Fibroblast of skin of right quadriceps (primary cell): ENCODE results near the gene RGS6.

Experiments used
- DNase-seq: peaks from one replicate; pipeline ENCODE4 v3.0.0-alpha.2; 2013

RGS6 gene

GRCh38 chr14:72089625-72090024 lies 157.4 kb downstream of the RGS6 start:
- DNase-seq = no peak

DNA sequence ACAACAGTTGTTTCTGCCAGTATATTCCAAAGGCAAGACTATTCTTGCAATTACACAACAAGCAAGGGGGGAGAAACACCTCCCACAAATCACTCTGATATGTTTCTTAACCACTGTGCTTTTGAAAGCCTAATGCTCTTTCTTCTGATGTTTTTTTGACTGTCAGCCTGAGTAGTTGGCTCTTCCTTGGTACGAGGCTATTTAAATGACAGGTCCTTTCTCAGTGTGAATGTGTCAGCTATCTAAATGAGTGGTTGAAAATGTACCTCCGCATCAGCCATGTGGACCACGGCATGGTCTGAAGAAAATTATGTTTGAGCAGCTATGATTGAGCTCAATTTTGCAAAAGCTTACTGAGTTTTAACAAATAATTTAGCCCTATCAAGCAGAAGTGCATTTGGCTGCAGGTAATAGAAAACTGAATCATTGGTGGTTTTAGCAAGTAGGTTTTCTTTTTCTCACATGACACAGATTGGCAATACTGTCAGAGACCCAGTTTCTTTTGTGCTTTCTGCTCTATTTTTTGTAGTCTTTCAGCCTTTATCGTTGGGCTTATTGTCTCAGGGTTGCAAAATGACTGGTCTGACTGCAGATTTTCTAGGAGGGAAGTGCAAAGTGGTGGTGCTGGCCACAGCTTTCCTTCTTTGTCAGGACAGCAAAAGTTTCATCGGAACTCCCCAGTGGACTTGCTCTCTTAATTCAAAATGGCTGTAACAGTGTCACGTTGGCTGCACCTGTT lies 162.8 kb downstream of the RGS6 start:
- DNase-seq = no peak

DNA sequence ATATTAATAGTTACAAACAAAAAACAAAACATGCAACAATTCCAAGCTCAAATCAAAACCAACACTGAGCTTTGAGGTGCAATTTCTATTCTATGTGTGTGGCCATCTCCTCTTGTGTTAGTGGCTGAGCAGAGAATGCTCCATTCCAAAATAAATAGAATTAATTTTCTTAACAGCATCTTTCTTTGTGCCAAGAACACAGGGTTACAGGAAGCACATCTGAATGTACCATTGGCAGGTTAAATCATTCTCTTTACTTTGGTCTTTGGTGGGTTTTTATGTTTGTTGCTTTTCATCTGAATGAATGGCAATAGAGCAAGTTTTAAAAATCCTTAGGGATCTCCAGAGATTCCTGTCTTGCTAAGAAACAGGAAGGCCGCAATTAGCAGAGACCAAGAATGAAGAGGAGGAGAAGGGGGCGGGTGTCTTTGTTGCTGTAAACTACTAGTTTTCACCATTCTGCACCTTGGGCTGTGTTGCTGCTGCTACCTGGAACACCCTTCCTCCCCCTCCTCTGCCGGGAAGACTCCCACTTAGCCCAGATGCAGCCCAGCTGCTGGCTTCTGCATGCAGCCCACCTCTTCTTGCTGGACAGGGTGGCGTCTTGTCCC lies 165.0 kb downstream of the RGS6 start:
- no peak for DNase-seq

GRCh38 chr14:72098210-72098609 lies 166.0 kb downstream of the RGS6 start:
- no peak for DNase-seq

- DNase-seq = no peak
Measured at GRCh38 chr14:72099566-72099965, 167.3 kb downstream of the RGS6 start.

- no peak for DNase-seq
Measured at GRCh38 chr14:72104011-72104613, 171.9 kb downstream of the RGS6 start.

DNA sequence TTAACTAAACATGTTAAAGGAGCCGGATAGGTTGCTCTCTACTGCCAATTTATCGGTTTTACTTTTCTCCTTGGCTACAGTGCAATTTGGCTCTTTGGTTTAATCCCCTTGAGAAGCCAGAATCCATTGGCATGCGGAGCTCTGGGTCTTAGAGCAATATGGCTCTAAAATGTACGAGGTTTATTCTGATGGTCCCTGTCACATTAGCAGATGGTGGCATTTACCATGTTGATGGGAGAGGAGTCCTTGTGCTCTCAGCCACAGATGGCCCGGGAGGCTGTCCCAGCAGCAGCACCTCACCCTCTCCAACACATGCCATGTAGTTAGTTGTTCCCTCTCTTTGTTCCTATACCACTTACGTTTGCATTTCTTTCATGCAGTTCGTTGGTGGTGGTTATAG lies 179.7 kb downstream of the RGS6 start:
- no peak for DNase-seq

GRCh38 chr14:72118841-72119240 lies 186.6 kb downstream of the RGS6 start:
- no peak for DNase-seq

- DNase-seq = no peak
Measured at GRCh38 chr14:72120315-72120714, 188.1 kb downstream of the RGS6 start.

- DNase-seq = no peak
Measured at GRCh38 chr14:72123755-72124154, 191.5 kb downstream of the RGS6 start.

GRCh38 chr14:72124171-72124570 lies 191.9 kb downstream of the RGS6 start:
- DNase-seq = no peak

DNA sequence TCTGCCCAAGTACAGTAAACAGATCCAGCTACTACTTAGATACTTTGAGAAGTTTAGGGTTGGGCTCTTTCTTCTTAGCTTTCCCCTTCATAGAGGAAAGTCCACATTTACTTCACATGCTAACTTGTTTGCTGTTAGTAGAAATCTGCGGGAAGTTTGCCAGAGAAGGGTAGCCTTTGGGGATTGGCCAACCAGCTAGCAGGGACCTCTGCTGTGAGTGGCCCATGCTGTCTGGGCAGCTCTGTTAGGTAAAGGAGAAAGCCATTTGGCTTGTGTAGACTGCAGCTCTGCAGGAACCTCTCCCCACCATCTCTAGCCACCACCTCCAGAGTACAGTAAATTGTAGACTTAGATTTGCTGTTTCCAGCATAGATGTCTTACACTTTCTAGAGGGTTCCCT lies 193.9 kb downstream of the RGS6 start:
- no peak for DNase-seq

DNA sequence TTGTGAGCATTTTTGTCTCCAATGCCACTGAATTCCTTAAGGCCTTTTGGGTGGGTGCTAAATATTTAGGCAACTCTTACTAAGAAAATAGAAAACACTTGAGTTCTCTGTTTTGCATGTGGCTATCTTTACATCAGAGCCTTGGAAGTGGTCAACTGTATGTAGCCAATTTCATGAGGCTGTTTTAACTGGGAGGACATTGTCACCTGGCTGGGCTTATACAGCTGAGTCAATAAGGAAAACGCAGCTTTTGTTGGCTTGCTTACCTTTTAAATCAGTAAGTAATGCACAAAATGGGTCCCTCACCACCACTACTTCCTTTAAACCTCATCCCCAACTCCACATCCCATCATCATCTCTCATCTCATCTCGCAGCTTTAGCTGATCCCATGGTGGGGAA lies 194.3 kb downstream of the RGS6 start:
- DNase-seq = no peak

DNA sequence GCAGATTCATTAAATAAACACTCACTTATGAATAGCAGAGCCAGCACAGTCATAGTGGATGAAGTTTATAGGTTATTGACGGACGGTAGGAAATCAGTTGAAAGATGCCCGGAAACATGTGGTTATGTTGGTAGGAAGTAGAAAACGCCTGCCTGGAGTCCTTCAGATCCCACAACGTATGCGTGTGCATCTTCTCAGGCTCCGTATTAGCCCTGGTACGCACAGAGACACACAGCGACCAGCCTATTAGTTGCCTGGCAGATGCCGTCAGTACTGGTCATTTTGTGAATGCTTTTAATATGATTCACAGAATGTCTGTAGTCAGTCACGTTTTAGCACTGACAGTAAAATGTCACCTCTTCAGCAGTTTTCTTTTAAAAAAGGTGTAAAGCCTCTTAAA lies 196.4 kb downstream of the RGS6 start:
- DNase-seq = no peak

GRCh38 chr14:72129291-72129690 lies 197.1 kb downstream of the RGS6 start:
- no peak for DNase-seq

DNA sequence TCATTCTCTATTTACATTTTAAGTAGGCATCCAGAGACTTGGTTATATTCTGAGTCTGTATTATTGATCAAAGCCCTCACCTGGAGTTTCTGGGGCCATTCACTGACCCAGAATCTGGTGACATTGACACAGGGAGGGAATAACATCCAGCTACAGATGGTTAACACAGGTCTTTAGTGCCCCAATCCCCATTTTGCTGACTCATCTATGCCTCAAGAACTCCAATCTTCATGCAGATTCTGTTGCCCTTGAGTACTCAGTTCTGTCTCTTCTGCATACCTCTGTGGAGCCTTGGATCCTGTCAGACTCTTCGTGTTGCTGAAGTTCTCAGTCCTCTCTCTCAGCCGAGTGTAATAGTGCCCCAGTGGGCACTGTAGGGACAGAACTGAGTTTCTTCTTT lies 208.9 kb downstream of the RGS6 start:
- DNase-seq = no peak

- no peak for DNase-seq
Measured at GRCh38 chr14:72142328-72142727, 210.1 kb downstream of the RGS6 start.

DNA sequence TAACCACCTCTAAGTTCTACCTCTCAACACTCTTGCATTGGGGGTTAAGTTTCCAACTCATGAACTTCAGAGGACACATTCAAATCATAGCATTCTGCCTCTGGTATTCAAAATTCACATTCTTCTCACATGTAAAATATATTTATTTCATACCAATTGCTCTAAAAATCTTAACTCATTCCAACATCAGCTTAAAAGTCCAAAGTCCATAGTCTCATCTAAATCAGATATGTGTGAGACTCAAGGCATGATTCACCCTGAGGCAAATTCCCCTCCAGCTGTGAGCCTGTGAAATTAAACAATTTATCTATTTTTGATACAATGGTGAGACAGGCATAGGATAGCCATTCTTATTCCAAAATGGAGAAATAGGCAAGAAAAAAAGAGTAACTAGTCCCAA lies 214.0 kb downstream of the RGS6 start:
- no peak for DNase-seq

GRCh38 chr14:72154645-72155378 lies 222.6 kb downstream of the RGS6 start:
- no peak for DNase-seq

GRCh38 chr14:72155379-72155993 lies 223.3 kb downstream of the RGS6 start:
- no peak for DNase-seq

GRCh38 chr14:72164420-72165228 lies 232.4 kb downstream of the RGS6 start:
- DNase-seq = no peak

GRCh38 chr14:72165229-72165698 lies 233.0 kb downstream of the RGS6 start:
- DNase-seq = no peak
